Peyer's patch (tissue), 4 donors: ENCODE results near the gene NFE2L2.

Experiments
- CTCF ChIP-seq, 6 experiments: fragments of 450-650 bp in 4 of 6; fragments of 200-600 bp in 2 of 6; sonication (generic) in 1 of 6; IDR thresholded peaks; one replicate each; pipeline ENCODE4 v1.5.1; 2017 to 2019; ENCODE audit warnings: antibody characterized with exemption in 6 of 6, mild to moderate bottlenecking in 3 of 6, moderate library complexity in 1 of 6
- POLR2A ChIP-seq, 2 donors: fragments of 450-650 bp; IDR thresholded peaks; one replicate each; pipeline ENCODE4 v1.5.1; 2017; ENCODE audit warnings: antibody characterized with exemption in 2 of 2, mild to moderate bottlenecking in 2 of 2, moderate library complexity in 2 of 2

- TF ChIP-seq POLR2A (IDR thresholded peaks at IDR 0.05) = no peak
- TF ChIP-seq CTCF (IDR thresholded peaks at IDR 0.05) = no peak
Measured at GRCh38 chr2:177242121-177242987, 22.2 kb downstream of the NFE2L2 start.
